ENCODE data around the gene CHMP4B. TPM values are rescaled to one million over a fixed set of nuclear protein-coding genes. Genes with fewer than 3 reads are reported as not detected.
"Not testable (repeated sequence)": the region's sequence is repeated elsewhere in the genome, so short reads cannot be mapped to it uniquely, and the experiment has no call there.

CHMP4B gene
- total RNA-seq, 1 donor from 2014 or later = 56.0 TPM

DNA sequence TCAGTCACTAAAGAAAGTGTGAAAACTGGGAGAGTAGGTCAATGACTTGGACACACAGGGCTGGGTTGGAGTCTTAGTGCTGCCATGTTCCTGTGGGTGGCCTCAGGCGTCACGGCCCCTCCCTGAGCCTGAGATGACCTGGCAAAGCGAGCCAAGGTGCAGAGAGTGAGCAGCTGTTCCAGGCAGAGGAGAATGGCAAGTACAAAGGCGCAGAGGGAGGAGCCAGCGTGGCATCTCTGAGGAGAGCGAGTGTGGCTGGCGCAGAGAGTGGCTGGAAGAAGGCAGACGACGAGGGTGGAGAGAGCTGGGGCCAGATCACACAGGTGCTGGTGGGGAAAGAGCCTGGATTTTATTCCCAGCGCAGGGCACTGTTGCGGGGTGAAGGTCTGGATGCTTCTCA lies 20.6 kb upstream of the CHMP4B start:
- DNase-seq = no peak

DNA sequence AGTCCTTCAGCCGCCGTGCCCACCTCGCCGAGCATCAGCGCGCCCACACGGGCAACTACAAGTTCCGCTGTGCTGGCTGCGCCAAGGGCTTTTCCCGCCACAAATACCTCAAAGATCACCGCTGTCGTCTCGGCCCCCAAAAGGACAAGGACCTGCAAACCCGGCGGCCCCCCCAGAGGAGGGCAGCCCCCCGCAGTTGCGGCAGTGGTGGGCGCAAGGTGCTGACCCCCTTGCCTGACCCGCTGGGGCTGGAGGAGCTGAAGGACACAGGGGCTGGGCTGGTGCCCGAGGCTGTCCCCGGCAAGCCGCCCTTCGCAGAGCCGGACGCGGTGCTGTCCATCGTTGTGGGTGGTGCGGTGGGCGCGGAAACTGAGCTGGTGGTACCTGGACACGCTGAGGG lies 20.1 kb upstream of the CHMP4B start:
- no peak for DNase-seq

DNA sequence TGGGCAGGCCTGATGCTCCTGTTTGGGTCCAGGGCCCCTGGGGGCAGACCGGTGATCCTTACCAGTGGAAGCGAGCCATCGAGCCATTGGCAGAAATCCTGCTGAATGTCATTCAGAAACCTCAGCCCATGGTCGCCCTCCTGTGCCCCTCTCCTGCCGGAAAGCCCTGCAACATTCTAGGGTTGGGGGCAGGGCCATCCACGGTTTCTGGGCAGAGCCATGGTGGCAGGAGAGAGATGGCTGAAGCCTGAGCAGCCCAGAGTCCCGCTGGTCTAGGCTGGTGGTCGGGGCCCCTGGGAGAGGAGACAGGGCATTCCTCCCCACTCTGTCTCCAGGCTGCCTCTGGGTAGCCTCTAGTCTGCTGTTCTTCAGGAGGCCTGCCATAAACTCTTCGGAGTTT lies 19.6 kb upstream of the CHMP4B start:
- no peak for DNase-seq

DNA sequence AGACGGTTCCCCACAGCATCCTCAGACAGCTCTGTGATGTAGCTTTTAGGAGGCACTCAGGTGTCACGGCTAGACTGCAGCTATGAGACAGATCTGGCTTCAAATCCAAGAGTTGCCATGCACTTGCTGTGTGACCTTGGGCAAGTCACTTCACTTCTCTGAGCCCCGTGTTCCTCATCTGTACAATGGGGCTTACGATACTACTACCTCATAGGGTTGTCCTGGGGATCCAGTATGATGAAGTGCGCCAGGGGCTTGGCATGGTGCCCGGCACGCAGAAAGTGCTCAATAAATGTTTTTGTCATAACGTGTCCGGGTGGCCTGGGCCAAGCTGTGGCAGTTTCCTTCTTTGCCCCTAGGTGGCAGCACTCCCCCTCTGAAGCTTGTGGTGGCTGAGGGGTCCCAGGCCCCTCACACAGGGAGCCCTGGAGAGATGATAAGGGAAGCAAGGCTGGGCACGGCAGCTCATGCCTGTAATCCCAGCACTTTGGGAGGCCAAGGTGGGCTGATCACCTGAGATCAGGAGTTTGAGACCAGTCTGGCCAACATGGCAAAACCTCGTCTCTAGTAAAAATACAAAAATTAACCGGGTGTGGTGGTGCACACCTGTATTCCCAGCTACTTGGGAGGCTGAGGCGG lies 19.1 kb upstream of the CHMP4B start:
- DNase-seq = peak; percentile 33

DNA sequence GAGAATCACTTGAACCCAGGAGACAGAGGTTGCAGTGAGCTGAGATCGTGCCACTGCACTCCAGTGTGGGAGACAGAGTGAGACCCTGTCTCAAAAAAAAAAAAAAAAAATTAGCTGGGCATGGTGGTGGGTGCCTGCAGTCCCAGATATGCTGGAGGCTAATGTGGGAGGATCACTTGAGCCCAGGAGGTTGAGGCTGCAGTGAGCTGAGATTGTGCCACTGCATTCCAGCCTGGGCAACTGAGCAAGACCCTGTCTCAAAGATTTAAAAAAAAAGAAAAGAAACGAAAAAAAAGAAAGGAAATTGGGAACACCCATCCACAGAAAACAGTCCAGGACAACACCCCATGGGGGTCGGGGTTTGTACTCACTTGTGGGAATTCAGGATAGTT lies 18.6 kb upstream of the CHMP4B start:
- not testable (repeated sequence) for DNase-seq

DNA sequence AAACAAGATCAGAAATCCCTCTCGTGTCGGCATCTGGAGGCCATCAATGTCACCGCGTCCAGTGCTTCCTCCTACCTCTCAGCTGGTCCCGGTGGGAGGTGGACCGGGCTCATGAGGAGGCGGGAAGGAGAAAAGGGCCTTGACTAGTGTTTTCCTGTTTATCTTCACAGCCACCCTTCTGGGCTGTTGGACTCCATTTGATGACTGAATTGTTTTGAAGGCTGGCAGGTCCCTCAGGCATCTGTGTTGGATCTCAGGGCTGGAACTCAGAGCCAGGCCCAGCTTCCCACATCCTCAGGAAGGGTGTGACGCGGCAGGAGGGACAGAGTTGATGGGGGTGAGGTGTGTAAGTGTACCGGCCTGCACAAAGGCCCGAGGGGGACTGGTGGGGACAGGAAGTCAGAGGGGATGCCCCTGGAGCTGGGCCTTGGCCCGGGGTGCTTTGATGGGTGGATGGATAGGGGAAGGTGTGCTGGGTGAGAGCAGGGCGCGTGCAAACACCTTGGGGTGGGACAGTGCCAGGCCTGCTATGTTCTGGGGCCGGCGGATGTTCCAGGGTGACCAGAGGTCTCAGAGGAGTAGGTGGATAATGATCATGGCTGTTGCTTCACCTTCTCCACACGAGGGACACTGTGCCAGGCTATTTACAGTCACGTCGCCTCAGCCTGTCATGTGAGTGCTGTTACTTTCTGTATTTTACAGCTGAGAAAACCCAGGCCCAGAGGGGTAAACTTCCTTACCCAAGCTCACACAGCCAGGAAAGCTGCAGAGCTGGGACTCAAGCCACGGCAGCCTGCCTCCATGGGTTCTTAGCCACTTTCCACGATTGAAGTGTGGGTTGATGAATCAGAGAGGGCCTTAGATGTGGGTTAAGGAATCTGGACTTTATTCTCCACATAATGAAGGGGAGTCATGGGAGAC lies 17.9 kb upstream of the CHMP4B start:
- DNase-seq = peak; percentile 10

DNA sequence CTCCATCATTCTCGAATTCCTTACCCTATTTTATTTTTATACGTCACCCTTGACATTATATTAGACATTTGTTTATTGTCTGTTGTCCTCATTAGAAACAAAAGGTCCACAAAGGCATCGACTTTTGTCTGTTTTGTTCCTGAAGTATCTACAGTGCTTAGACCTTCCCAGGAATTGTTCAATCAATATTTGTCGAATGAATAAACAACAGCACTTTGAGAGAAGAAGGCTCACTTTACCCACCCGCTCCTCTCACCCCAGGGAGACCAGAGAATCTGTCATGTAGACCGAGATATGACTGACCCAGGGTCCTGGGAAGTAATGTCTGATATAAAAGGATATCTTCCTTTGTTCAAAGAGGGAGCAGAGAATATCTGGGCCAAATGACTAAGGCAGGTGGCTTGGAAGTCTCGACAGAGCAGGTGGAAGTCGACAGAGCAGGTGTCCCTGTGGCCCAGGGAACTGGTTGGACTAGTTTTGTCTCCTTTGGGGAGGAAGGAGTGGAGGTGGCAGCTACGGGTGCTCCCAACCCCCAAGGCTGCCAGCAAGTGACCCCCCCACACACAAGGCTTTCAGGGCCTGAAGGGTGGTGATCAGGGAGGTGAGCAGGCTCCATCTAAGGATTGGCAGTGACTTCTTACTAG lies 14.8 kb upstream of the CHMP4B start:
- DNase-seq = peak; percentile 13

DNA sequence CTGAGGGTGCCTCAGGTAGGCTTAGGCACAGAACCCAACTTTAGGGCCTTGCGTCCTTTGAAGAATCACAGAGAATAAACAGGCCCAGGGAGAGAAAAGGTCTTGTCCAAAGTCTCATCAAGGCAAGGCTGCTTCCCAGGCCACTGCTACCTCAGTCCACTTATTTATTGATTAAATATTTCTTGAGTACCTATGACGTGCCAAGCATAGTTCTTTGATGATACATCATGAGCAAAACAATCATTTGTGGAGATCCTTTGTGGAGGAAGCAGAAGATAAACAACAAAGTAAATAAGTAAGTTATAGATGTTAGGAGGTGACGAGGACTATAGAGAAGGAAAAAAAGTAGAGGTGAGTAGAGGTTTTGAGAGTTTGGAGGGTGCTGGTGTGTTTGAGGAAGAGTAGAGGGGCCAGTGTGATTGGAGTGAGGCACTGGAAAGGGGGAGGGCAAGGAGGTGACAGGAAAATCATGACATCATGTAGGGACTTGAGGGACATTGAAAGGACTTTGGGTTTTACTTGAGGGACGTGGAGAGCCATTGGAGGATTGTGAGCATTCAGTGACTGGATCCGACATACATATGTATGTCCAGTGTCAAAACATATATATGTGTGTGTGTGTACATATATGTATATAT lies 14.1 kb upstream of the CHMP4B start:
- no peak for DNase-seq

DNA sequence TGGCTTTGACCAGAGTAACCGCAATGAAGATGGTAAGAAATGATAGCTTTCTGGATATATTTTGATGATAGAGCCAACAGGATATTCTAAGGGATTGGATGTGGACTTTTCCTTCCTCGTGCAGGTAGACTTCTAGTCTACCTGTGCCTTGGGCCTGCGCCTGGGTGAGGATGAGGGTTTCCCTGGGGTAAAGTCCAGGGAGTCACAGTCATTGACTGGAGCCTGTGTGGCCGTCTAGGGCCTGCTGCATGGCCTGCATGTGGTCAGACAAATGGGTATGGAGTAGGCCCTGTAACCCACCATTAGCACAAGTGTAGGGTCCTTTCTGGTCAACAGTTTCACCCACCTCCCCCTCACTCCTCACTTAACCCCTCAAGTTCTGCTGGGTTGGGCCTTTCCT lies 12.7 kb upstream of the CHMP4B start:
- no peak for DNase-seq

DNA sequence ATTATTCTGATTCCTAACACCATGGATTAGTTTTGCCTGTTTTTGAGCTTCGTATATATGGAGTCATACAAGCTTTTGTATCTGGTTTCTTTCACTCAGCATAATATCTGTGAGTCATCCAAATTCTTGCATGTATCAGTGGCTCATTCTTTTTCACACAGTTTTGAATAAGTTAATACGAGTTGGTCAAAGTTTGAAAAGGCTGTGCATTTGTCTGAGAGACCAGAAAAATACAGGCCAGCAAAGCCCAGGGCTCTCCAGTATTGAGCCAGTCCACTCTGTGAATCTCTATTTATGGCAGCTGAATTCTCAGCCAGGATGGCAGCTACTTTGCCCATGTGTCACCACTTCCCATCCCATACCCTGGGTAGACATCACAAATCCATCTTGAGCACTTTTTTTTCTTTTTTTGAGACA lies 7.2 kb upstream of the CHMP4B start:
- DNase-seq = peak; percentile 6

DNA sequence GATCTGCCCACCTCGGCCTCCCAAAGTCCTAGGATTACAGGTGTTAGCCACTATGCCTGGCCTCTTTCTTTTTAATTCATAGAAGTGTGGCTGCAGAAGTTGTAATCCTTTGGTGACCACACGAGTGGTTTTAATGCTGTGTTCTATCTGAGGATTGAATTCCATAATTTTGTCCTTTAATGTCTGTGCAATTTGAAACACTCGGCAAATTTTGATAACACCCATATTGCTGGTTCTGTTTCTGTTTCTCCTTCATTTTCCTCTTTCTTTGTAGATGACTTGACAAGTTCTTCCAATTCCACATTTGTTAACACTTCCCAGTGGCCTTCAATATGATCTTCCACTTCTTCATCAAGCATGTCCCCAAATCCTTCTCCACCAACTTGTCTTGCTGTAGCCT lies 2.8 kb upstream of the CHMP4B start:
- no peak for DNase-seq

DNA sequence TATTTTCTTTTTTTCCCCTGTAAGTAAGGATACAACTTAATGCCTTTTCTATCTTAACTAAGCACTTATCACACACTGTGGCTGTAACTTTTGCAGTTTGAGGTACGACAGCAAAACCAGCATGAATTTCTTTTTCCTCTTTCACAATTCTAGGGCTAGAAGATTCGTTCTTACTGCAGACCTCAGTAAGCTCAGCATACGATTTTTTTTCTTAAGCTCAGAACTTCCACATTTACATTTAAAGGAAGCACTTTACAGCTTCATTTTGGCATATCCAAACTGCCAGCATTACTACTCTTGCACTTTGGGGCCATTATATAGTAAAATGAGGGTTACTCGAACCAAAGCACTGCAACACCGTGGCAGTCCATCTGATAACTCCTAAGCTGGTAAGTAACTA lies 889 bp upstream of the CHMP4B start:
- DNase-seq = no peak

DNA sequence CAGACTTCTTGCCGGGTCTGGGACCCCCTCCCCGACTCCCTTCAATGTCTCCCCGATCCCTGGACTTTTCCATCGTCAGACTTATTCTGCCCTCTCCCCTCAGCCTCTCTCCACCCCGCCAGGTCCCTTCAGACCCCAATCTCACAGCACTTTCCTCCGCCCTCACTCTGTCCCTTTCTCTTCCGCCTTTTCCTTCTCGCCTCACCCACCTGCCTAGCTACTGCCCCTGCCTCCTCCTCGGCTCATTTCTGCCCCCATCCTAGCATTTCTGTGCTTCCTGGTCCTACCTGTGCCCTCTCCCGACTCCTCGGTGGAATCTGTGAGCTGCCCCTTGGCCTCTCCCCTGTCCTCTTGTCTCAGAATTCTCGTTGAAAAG lies 616 bp downstream of the CHMP4B start:
- no peak for DNase-seq

DNA sequence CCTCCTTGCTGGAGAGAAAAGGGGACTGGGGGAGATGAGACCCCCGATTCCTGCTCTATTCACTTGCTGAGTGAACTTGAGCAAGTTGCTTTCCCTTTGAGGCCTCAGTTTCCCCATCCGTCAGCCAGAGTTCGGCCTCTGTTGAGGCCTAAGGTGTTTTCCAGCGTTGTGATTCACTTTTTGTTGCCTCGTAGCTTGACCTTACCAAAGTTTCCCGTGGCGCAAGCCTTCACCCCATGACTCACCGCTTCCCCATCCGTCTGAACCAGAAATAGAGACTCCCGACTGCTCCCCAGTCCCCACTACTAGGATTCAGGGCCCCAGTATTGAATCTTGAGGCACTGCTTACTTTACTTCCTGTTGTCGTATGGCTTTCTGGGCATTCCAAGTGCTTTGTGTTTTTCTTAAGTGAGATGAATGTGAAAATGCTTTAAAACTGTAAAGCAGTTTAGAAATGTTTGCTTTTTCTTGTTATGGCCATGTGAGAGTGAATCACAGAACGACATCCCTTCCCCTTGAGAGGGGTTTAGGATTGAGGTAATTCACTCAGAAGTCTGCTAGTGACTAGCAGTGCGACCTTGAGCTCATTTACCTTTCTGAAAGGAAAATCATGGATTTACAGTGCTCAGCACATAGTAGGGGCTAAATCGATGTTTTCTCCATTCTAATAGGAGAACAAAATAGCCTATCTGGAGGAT lies 1.2 kb downstream of the CHMP4B start:
- peak; percentile 38 for DNase-seq

DNA sequence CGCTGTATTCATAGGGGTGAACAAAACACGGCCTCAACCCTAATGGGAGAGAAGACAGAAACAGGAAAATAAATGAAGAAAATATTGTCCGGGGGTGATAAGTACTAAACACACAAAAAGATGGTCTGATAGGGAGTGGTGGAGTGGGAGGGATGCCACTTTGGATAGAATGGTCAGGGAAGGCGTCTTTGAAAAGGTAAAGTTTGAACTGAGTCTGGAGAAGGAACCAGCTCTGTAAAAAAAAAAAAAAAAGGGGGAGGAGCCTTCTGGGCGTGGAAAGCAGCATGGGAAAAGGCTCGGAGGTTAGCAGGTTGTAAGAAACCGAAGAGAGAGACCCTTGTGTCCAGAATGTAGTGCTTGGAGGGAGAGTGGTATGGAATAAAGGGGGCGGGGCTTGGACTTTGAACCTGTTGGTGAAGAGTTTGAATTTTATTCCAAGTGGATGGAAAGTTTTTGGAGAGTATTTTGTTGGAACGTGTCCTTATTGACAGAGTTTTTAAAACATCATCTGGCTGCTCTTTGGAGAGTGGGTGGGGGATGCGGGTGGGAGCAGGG lies 1.8 kb downstream of the CHMP4B start:
- DNase-seq = peak; percentile 42

DNA sequence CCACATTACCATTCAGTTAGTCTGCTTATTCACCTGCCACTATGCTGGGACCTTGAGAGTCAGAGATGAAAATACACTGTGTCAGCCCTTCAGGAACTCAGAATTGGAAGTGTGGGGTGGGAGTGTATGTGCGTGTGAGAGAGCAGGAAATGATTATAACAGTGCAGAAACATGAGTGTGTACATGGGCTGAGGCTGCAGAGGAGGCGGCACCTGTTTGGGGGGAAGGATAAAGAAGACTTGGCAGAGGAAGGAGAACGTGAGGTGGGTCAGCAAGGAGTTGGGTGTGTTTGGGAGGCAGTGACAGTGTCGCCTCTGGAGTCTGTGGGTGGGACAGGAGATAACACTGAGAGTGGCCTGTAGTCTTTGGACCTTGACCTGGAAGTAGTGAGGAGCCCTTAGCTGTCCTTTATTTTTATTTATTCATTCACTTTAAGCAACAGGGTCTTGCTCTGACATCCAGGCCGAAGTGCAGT lies 3.1 kb downstream of the CHMP4B start:
- no peak for DNase-seq

DNA sequence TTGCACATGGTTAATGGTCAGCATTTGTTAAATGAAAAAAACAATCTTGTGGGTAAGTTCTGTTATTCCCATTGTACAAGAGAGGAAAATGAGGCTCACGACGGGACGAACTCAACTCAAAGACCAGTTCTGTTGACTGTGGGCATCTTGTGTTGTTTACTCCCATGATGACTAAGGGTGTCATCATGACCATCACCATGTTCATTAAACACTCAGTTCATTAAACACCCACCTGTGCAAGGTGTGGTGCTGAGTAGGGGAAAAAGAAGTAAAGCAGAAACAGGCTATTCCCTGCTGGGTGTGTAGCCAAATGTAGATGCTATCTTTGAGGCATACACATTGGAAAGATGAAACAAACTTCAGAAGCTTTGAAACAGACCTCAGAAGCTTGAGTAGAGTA lies 4.5 kb downstream of the CHMP4B start:
- no peak for DNase-seq

DNA sequence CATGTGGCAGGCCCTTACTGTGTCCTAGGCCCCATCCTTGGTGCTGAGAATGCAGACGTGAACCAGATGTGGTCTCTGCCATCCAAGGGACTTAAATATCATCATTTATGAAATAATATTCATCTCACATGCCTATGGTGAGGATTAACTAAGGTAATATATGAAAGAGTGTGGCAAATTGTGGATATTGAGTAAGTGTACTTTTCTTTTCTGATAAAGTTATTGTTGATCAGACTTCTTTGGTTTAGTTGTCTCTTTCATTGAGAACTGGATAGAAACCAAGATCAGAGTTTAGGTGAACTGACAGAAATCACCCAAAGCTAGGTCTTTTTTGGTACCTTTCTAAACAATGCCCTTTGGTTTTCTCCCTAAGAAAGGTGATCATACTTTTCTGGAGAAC lies 5.0 kb downstream of the CHMP4B start:
- DNase-seq = no peak

DNA sequence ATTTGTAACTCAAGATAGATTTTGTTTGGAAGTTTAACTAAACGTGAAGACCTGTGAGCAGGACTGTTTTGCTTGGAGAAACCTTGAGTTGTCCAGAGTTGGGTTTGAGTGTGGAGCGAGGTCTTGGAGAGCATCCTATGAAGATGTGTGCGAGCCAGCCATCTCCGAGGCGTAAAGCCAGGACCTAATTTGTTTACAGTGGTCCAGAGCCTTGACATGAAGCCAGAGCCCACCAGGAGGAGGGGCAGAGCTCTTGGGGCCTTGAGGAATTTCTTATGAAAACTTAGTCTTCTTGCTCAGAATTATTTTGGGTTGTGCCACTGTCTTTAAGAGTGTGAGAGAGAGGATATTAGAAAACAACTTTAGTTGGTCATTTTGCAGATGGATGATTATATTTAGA lies 6.3 kb downstream of the CHMP4B start:
- no peak for DNase-seq

DNA sequence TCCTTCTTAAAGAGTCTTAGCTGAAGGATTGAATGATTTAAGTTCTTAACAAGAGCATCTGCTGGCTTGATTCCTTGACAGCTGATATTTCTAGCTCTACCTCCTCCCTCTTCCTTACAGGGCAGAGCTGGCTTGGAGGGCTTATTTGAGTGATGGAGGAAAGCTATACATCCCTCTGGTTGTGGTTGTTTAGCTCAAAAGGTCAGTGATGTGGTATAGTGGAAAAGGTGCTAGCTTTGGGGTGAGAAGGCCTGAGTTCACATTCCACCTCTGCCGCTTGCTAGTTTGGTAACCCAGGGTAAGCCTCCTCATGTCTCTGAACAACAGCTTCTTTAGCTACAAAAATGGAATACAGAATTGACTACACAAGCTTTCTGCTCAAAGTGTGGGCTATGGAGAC lies 8.3 kb downstream of the CHMP4B start:
- no peak for DNase-seq

DNA sequence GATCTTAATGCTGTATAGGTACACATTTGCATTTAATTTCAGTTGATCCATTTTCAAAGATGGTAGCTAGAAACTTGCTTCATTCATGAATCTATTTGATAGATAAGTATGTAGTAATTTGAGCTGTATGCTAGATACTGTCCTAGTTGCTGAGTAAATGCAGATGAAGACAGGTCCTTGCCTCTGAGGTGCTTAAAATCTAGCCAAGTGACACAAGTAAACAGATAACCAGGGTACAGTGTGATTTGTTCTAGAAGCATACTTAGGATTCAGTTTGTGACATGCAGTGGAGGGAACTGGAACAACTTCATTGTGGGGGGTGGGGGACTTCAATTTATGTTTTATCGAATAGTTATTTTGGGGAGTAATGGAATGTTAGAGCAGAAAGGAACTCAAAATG lies 9.2 kb downstream of the CHMP4B start:
- no peak for DNase-seq

Measured in tongue (tissue), 2 donors.